Measurements from ENCODE around the gene BAHD1. TPM values are rescaled to one million over a fixed set of nuclear protein-coding genes. Genes with fewer than 3 reads are reported as not detected.

Gene BAHD1
- total and polyA plus RNA-seq, 7 donors = 9.9 to 15.6 (median 13.3) TPM

DNA sequence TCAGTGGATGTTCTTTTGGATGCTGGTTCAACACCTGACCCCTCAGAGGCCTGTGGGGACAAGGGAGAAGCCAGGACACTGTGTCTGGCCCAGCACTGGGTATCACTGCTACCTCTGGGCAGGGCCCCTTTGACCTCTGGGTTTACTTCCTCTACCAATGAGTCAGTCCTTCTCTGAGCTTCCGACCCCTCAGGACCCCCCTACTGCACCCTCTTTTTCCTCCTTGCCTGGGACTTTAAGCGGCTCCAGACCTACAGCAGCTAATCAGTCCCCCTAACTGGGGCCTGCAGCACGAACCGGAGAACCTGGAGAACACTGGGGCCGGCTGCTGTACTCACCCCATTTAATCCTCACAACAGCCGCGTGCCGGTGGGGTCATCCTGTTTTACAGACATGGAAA lies 33.8 kb downstream of the BAHD1 start:
- ATAC-seq (no peak), DNase-seq (no peak)
- Histone ChIP-seq H3K36me3 (ENCODE audit: insufficient read depth in 1 of 2, low read depth in 1 of 2) (no peaks in the 10 kb centered on the region), H3K4me3 (no peak overlapping the region), H3K27ac (no peak overlapping the region), H3K4me1 (peaks cover 5% of the 10 kb centered on the region), H3K9me3 (no peaks in the 10 kb centered on the region), H3K27me3 (ENCODE audit: insufficient read depth in 3 of 3, low read length in 2 of 3) (no peaks in the 10 kb centered on the region)
- TF ChIP-seq, protein P1, sequence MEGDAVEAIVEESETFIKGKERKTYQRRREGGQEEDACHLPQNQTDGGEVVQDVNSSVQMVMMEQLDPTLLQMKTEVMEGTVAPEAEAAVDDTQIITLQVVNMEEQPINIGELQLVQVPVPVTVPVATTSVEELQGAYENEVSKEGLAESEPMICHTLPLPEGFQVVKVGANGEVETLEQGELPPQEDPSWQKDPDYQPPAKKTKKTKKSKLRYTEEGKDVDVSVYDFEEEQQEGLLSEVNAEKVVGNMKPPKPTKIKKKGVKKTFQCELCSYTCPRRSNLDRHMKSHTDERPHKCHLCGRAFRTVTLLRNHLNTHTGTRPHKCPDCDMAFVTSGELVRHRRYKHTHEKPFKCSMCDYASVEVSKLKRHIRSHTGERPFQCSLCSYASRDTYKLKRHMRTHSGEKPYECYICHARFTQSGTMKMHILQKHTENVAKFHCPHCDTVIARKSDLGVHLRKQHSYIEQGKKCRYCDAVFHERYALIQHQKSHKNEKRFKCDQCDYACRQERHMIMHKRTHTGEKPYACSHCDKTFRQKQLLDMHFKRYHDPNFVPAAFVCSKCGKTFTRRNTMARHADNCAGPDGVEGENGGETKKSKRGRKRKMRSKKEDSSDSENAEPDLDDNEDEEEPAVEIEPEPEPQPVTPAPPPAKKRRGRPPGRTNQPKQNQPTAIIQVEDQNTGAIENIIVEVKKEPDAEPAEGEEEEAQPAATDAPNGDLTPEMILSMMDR (IDR thresholded peaks at IDR 0.05) = no peak
- 63 to 68% (median 66%) methylated on average over 8 of the region's 8 CpGs for whole genome bisulfite sequencing, 3 donors
- intact Hi-C loops (cut with DNase I) = no loop called here

DNA sequence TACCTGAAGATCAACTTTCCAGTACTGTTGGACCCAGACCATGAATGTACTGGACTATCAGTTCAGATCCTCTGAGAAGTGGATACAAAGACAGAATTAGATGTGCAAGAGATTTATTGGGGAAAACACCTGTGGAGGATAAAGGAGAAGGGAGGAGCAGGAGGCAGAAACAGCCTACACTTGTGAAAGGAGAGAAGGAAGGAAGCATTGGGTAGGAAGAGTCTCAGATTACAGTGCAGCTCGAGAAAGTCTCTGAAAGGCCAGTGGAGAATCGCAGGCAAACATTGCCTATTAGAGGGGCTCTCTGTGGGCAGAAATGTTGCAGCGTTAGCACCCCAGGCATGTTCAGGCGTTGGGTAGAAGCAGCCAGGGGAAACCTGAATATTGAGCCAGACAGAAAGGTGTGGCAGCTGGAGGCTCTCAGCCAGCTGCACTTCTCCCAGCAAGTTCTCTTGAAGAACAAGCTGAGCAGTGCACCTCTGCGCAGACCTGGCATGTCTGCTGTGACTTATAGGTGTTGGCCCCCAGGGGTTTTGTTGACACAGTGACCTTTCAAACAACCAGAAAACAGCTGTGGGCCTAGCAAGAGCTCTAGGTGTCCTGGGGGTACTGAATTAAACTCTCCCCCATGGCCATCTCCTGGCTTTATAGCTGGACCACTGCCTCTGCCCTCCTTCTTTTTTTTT lies 37.0 kb downstream of the BAHD1 start:
- Histone ChIP-seq H3K9me3 (no peaks in the 10 kb centered on the region), H3K27me3 (ENCODE audit: insufficient read depth in 3 of 3, low read length in 2 of 3) (no peaks in the 10 kb centered on the region), H3K27ac (no peak overlapping the region), H3K4me3 (no peak overlapping the region), H3K36me3 (ENCODE audit: insufficient read depth in 1 of 2, low read depth in 1 of 2) (no peaks in the 10 kb centered on the region), H3K4me1 (no peaks in the 10 kb centered on the region)
- ATAC-seq (no peak), DNase-seq (no peak)
- TF ChIP-seq, protein P1 (IDR thresholded peaks at IDR 0.05) = no peak
- intact Hi-C loops (cut with DNase I) = no loop called here
- 38 to 50% (median 46%) methylated on average over 5 of the region's 5 CpGs for WGBS, 3 donors

DNA sequence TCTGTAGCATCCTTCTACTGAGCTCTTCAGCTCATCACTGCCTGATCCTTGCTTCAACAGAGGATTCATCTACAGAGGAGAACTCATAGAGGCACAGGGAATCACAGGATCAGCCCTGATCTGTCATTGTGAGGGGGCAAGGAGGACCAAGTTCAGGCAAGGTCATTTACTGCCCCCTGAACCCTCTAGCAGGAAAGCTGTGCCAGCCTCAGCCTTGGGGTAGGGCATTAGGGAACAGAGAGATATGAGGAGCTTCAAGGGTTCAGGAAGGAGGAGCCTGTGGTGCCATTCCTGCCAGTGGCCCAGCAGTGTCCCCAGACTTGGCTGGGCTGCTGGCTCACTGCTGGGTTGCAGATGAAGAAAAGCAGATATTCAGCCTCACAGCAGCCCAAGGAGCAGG lies 38.3 kb downstream of the BAHD1 start:
- DNase-seq = no peak
- H3K4me3 ChIP-seq = no peak overlapping the region
- no peak overlapping the region for H3K27ac ChIP-seq
- H3K36me3 ChIP-seq (ENCODE audit: insufficient read depth in 1 of 2, low read depth in 1 of 2) = no peaks in the 10 kb centered on the region
- TF ChIP-seq, protein P1 (IDR thresholded peaks at IDR 0.05) = no peak
- intact Hi-C loops (cut with DNase I) = no loop called here
- no peaks in the 10 kb centered on the region for H3K9me3 ChIP-seq
- ATAC-seq = no peak
- H3K4me1 ChIP-seq = no peaks in the 10 kb centered on the region
- H3K27me3 ChIP-seq (ENCODE audit: insufficient read depth in 3 of 3, low read length in 2 of 3) = no peaks in the 10 kb centered on the region

DNA sequence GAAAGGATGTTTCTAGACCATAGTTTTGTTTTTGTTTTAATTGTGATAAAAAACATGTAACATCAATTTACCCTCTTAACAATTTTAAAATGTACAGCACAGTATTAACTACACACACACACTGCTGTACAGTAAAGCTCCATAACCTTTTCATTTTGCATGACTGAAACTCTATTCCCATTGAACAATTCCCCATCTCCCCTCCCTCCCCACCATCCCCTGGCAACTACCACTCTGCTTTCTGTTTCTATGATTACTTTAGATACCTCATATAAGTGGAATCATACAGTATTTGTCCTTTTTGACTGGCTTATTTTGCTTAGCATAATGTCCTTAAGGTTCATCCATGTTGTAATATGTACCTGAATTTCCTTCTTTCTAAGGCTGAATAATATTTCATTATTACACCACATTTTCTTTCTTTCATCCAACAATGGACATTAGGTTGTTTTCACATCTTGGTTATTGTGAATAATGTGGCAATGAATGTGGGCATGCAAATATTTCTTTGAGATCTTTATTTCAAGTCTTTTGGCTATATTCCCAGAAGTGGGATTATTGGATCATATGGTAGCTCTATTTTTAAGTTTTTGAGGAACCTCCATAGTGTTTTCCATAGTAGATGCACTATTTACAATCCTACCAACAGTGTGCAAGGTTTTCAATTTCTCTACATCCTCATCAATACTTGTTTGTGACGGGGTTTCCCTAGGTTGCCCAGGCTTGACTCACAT lies 40.8 kb downstream of the BAHD1 start:
- TF ChIP-seq, protein P1 (IDR thresholded peaks at IDR 0.05) = no peak
- ATAC-seq (no peak), DNase-seq (no peak)
- Histone ChIP-seq H3K27me3 (ENCODE audit: insufficient read depth in 3 of 3, low read length in 2 of 3) (no peaks in the 10 kb centered on the region), H3K4me3 (no peak overlapping the region), H3K27ac (no peak overlapping the region), H3K36me3 (ENCODE audit: insufficient read depth in 1 of 2, low read depth in 1 of 2) (no peaks in the 10 kb centered on the region), H3K9me3 (no peaks in the 10 kb centered on the region), H3K4me1 (no peaks in the 10 kb centered on the region)
- intact Hi-C loops (cut with DNase I) = no loop called here
- WGBS, 3 donors = 45 to 57% (median 49%) methylated on average over 1 of the region's 1 CpG
